GM23338 (cell line): ENCODE measurements around the gene POU2AF2. TPM values are rescaled to one million over a fixed set of nuclear protein-coding genes. Genes with fewer than 3 reads are reported as not detected.

Experiments used
- ATAC-seq: fragments of 200-7000 bp; cut with Tn5 transposase; 3 replicates; pipeline ENCODE4 v1.9.1; 2020
- DNase-seq: peaks from one replicate; pipeline ENCODE4 v3.0.0-alpha.2; 2015; ENCODE audit warnings: low spot score
- H2AFZ ChIP-seq: fragments of 200-600 bp; sonication (generic); 2 replicates; pipeline ENCODE4 v1.8.0; 2016; ENCODE audit warnings: antibody characterized with exemption, mild to moderate bottlenecking, moderate library complexity
- H3F3A ChIP-seq: fragments of 200-600 bp; sonication (generic); replicated peaks from 2 replicates; pipeline ENCODE4 v1.8.0; 2017; ENCODE audit warnings: antibody characterized with exemption, mixed run types, low read depth
- H3K27ac ChIP-seq: fragments of 200-600 bp; sonication (generic); 2 replicates; pipeline ENCODE4 v1.6.1; 2016; ENCODE audit warnings: low read depth
- H3K27me3 ChIP-seq: fragments of 200-600 bp; sonication (generic); 2 replicates; pipeline ENCODE4 v1.8.0; 2016; ENCODE audit warnings: mild to moderate bottlenecking, mixed run types, moderate library complexity; ENCODE audit not compliant: insufficient read depth
- H3K36me3 ChIP-seq: fragments of 200-600 bp; sonication (generic); 2 replicates; pipeline ENCODE4 v1.8.0; 2016; ENCODE audit warnings: mild to moderate bottlenecking; ENCODE audit not compliant: insufficient read depth
- H3K4me1 ChIP-seq: fragments of 200-600 bp; sonication (generic); 2 replicates; pipeline ENCODE4 v1.8.0; 2016; ENCODE audit warnings: mild to moderate bottlenecking, moderate library complexity; ENCODE audit not compliant: insufficient read depth
- H3K4me2 ChIP-seq: fragments of 200-600 bp; sonication (generic); 2 replicates; pipeline ENCODE4 v1.7.1; 2017; ENCODE audit warnings: mixed run types
- H3K4me3 ChIP-seq: fragments of 200-600 bp; sonication (generic); 2 replicates; pipeline ENCODE4 v1.6.1; 2016; ENCODE audit warnings: mixed run types
- H3K79me2 ChIP-seq: fragments of 200-600 bp; sonication (generic); replicated peaks from 2 replicates; pipeline ENCODE4 v1.8.0; 2017; ENCODE audit warnings: mild to moderate bottlenecking; ENCODE audit not compliant: insufficient read depth
- H3K9me2 ChIP-seq: fragments of 200-600 bp; sonication (generic); 2 replicates; pipeline ENCODE4 v1.8.0; 2017; ENCODE audit not compliant: insufficient read depth
- H4K20me1 ChIP-seq: fragments of 200-600 bp; sonication (generic); replicated peaks from 2 replicates; pipeline ENCODE4 v1.8.0; 2017; ENCODE audit warnings: mild to moderate bottlenecking; ENCODE audit not compliant: insufficient read depth
- H3K27ac Mint-ChIP-seq: 2 replicates; pipeline ENCODE4 v1.8.0; 2020; ENCODE audit warnings: inconsistent platforms, mild to moderate bottlenecking, moderate library complexity, mixed read lengths
- H3K27me3 Mint-ChIP-seq: 3 replicates; pipeline ENCODE4 v1.8.0; 2022; ENCODE audit warnings: low read depth, mild to moderate bottlenecking, moderate library complexity, mixed read lengths, inconsistent platforms; ENCODE audit not compliant: insufficient read depth, poor library complexity
- H3K36me3 Mint-ChIP-seq: 3 replicates; pipeline ENCODE4 v1.8.0; 2021; ENCODE audit warnings: low read depth, mild to moderate bottlenecking, inconsistent platforms, moderate library complexity, mixed read lengths
- H3K4me1 Mint-ChIP-seq: 3 replicates; pipeline ENCODE4 v1.8.0; 2020; ENCODE audit warnings: mild to moderate bottlenecking, inconsistent platforms, mixed read lengths
- H3K4me3 Mint-ChIP-seq: 3 replicates; pipeline ENCODE4 v1.8.0; 2021; ENCODE audit warnings: moderate library complexity, mild to moderate bottlenecking, inconsistent platforms, mixed read lengths
- H3K9me3 Mint-ChIP-seq: 3 replicates; pipeline ENCODE4 v1.8.0; 2020; ENCODE audit warnings: moderate library complexity, mild to moderate bottlenecking, inconsistent platforms, mixed read lengths
- CREB1 ChIP-seq: fragments of 250-450 bp; sonication (Bioruptor Pico); IDR thresholded peaks from 2 replicates; pipeline ENCODE4 v1.5.0; 2020; ENCODE audit warnings: low read depth, mild to moderate bottlenecking, moderate library complexity
- EZH2phosphoT487 ChIP-seq: fragments of 200-600 bp; sonication (generic); IDR thresholded peaks from one replicate; pipeline ENCODE4 v1.8.1; 2018; ENCODE audit warnings: antibody characterized with exemption; ENCODE audit not compliant: unreplicated experiment
- JUNB ChIP-seq: IDR thresholded peaks from one replicate; pipeline ENCODE4 v1.6.1; 2016; ENCODE audit warnings: antibody characterized with exemption; ENCODE audit not compliant: unreplicated experiment
- POLR2AphosphoS5 ChIP-seq: IDR thresholded peaks from 2 replicates; pipeline ENCODE4 v1.6.1; 2016; ENCODE audit warnings: antibody characterized with exemption, low read depth
- ZNF331 ChIP-seq: fragments of 250-450 bp; sonication (Bioruptor Pico); IDR thresholded peaks from 2 replicates; pipeline ENCODE4 v1.5.0; 2020; ENCODE audit warnings: low read depth, mild to moderate bottlenecking, moderate library complexity
- polyA plus RNA-seq: library from polyadenylated mRNA; unstranded; fragments of >200 nt; fragmentation: Nextera tagmentation; extraction: Ambion mirVana; gene quantifications from 2 replicates; pipeline ENCODE4 v1.2.1, GENCODE V29; 2016
- total RNA-seq: library from RNA; depleted of rRNA; stranded (reverse); fragments of >200 nt; shearing (Covaris generic); gene quantifications from 2 replicates; pipeline ENCODE4 v1.2.3, GENCODE V29; 2014
- TF ChIP-seq, protein P1 (sequence below): IDR thresholded peaks from one replicate; pipeline ENCODE4 v1.6.1; 2018; ENCODE audit warnings: antibody characterized with exemption; ENCODE audit not compliant: unreplicated experiment
- TF ChIP-seq, protein P2 (sequence below): IDR thresholded peaks from 2 replicates; pipeline ENCODE4 v1.6.1; 2016; ENCODE audit warnings: antibody characterized with exemption

Gene POU2AF2
- total and polyA plus RNA-seq, 2 experiments from 2014 or later: not detected

DNA sequence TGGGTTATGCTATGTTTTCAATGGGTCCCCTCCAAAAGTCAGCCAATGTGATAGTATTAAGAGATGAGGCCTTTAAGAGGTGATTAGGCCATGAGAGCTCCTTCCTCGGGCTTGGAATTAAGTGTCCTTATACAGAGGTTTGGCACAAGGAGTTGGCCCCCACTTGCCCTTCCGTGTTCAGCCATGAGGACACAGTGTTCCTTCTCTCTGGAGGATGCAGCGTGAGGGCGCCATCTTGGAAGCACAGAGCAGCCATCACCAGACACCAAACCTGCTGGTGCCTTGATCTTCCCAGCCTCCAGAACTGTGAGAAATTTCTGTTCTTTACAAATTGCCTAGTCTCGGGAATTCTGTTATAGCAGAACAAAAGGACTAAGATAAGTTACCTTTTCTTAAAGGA lies 79.7 kb downstream of the POU2AF2 start:
- Histone ChIP-seq H3K27ac (no peak overlapping the region), H3K36me3 (no peaks in the 10 kb centered on the region), H3F3A (no peaks in the 10 kb centered on the region), H3K79me2 (no peaks in the 10 kb centered on the region), H2AFZ (0 out of 2 replicates have a peak overlapping the region, but pooled peaks have one; percentile 5), H4K20me1 (no peaks in the 10 kb centered on the region), H3K4me3 (no peak overlapping the region), H3K27me3 (no peaks in the 10 kb centered on the region), H3K4me2 (no peak overlapping the region), H3K9me2 (peaks cover 8% of the 10 kb centered on the region), H3K4me1 (no peaks in the 10 kb centered on the region; the same call in none of the 2 replicates)
- no peak overlapping the region for H3K4me3 Mint-ChIP-seq
- H3K36me3 Mint-ChIP-seq: no peaks in the 10 kb centered on the region
- H3K9me3 Mint-ChIP-seq: no peaks in the 10 kb centered on the region
- no peak overlapping the region for H3K27ac Mint-ChIP-seq
- TF ChIP-seq, protein P1, sequence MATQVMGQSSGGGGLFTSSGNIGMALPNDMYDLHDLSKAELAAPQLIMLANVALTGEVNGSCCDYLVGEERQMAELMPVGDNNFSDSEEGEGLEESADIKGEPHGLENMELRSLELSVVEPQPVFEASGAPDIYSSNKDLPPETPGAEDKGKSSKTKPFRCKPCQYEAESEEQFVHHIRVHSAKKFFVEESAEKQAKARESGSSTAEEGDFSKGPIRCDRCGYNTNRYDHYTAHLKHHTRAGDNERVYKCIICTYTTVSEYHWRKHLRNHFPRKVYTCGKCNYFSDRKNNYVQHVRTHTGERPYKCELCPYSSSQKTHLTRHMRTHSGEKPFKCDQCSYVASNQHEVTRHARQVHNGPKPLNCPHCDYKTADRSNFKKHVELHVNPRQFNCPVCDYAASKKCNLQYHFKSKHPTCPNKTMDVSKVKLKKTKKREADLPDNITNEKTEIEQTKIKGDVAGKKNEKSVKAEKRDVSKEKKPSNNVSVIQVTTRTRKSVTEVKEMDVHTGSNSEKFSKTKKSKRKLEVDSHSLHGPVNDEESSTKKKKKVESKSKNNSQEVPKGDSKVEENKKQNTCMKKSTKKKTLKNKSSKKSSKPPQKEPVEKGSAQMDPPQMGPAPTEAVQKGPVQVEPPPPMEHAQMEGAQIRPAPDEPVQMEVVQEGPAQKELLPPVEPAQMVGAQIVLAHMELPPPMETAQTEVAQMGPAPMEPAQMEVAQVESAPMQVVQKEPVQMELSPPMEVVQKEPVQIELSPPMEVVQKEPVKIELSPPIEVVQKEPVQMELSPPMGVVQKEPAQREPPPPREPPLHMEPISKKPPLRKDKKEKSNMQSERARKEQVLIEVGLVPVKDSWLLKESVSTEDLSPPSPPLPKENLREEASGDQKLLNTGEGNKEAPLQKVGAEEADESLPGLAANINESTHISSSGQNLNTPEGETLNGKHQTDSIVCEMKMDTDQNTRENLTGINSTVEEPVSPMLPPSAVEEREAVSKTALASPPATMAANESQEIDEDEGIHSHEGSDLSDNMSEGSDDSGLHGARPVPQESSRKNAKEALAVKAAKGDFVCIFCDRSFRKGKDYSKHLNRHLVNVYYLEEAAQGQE: no peak
- no peak for TF ChIP-seq JUNB
- no peak for TF ChIP-seq EZH2phosphoT487
- no peak for TF ChIP-seq CREB1 (CRISPR knock-in tag)
- no peak for TF ChIP-seq ZNF331
- DNase-seq (no peak), ATAC-seq (no peak)
- H3K4me1 Mint-ChIP-seq: peaks cover 4% of the 10 kb centered on the region; the same call in 2 of the 3 replicates
- peaks cover 2% of the 10 kb centered on the region for H3K27me3 Mint-ChIP-seq

DNA sequence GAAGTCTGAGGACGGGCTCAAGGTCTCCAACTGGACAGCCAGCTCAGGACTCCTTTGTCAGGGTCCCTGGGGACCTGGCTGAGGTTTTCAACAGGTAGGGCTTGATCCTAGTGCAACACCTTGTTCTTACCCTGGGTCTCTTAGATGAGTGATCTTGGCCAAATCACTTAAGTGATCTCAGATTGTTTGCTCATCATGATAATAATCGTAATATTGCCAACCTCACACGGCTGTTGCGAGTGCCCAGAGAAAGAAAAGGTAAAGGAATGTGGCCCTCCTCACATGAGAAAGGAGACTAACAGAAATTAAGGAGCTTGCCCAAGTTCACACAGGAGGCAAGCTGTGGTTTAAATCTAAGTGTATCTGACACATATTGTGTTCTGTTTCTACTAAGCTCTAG lies 81.3 kb downstream of the POU2AF2 start:
- Mint-ChIP-seq H3K4me3 (no peak overlapping the region), H3K27ac (no peak overlapping the region), H3K36me3 (no peaks in the 10 kb centered on the region), H3K27me3 (peaks cover 2% of the 10 kb centered on the region), H3K4me1 (no peaks in the 10 kb centered on the region), H3K9me3 (no peaks in the 10 kb centered on the region)
- H2AFZ ChIP-seq: no peak overlapping the region
- no peak overlapping the region for H3K4me3 ChIP-seq
- H3K4me1 ChIP-seq: no peaks in the 10 kb centered on the region
- no peaks in the 10 kb centered on the region for H4K20me1 ChIP-seq
- DNase-seq (no peak), ATAC-seq (no peak)
- no peak overlapping the region for H3K4me2 ChIP-seq
- H3K27ac ChIP-seq: no peak overlapping the region
- H3F3A ChIP-seq: no peaks in the 10 kb centered on the region
- H3K27me3 ChIP-seq: no peaks in the 10 kb centered on the region
- no peaks in the 10 kb centered on the region for H3K9me2 ChIP-seq
- no peaks in the 10 kb centered on the region for H3K79me2 ChIP-seq
- H3K36me3 ChIP-seq: no peaks in the 10 kb centered on the region
- no peak for TF ChIP-seq POLR2AphosphoS5
- TF ChIP-seq, protein P2, sequence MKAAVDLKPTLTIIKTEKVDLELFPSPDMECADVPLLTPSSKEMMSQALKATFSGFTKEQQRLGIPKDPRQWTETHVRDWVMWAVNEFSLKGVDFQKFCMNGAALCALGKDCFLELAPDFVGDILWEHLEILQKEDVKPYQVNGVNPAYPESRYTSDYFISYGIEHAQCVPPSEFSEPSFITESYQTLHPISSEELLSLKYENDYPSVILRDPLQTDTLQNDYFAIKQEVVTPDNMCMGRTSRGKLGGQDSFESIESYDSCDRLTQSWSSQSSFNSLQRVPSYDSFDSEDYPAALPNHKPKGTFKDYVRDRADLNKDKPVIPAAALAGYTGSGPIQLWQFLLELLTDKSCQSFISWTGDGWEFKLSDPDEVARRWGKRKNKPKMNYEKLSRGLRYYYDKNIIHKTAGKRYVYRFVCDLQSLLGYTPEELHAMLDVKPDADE: no peak
- no peak for TF ChIP-seq CREB1 (CRISPR knock-in tag)
- TF ChIP-seq, protein P1: no peak
